Memory B cell (primary cell): ENCODE data around the gene ABLIM2.

Experiments used
- ATAC-seq: fragments of 150-1000 bp; cut with Tn5 transposase; 2 replicates; pipeline ENCODE4 v1.10.0; 2021; ENCODE audit warnings: low read depth, mild to moderate bottlenecking, moderate library complexity
- DNase-seq, 2 donors: peaks; one replicate each; pipeline ENCODE4 v3.0.0; 2022; ENCODE audit warnings: low spot score in 2 of 2
- H3K27ac Mint-ChIP-seq: one replicate; pipeline ENCODE4 v1.8.0; 2022; ENCODE audit warnings: mild to moderate bottlenecking, moderate library complexity, mixed read lengths
- H3K27me3 Mint-ChIP-seq: one replicate; pipeline ENCODE4 v1.8.0; 2022; ENCODE audit warnings: mixed read lengths
- H3K36me3 Mint-ChIP-seq: one replicate; pipeline ENCODE4 v1.8.0; 2022; ENCODE audit warnings: mild to moderate bottlenecking, mixed read lengths
- H3K4me1 Mint-ChIP-seq: one replicate; pipeline ENCODE4 v1.8.0; 2022; ENCODE audit warnings: mixed read lengths
- H3K4me3 Mint-ChIP-seq: one replicate; pipeline ENCODE4 v1.8.0; 2022; ENCODE audit warnings: mild to moderate bottlenecking, moderate library complexity, mixed read lengths
- H3K9me3 Mint-ChIP-seq: one replicate; pipeline ENCODE4 v1.8.0; 2022; ENCODE audit warnings: mixed read lengths

The ABLIM2 gene

GRCh38 chr4:8090312-8090711 lies 68.3 kb downstream of the ABLIM2 start:
- H3K27ac Mint-ChIP-seq = no peak overlapping the region
- H3K4me3 Mint-ChIP-seq = no peak overlapping the region
- H3K27me3 Mint-ChIP-seq = no peaks in the 10 kb centered on the region
- DNase-seq (no peak), ATAC-seq (no peak)
- peaks cover 8% of the 10 kb centered on the region for H3K36me3 Mint-ChIP-seq
- peaks cover 8% of the 10 kb centered on the region for H3K9me3 Mint-ChIP-seq
- no peaks in the 10 kb centered on the region for H3K4me1 Mint-ChIP-seq

- Mint-ChIP-seq H3K4me3 (no peak overlapping the region), H3K27me3 (no peaks in the 10 kb centered on the region), H3K27ac (no peak overlapping the region), H3K4me1 (no peaks in the 10 kb centered on the region), H3K9me3 (peaks cover 6% of the 10 kb centered on the region), H3K36me3 (peaks cover 7% of the 10 kb centered on the region)
- DNase-seq = no peak
- ATAC-seq = no peak
These were observed 68.8 kb downstream of the ABLIM2 start for GRCh38 chr4:8089862-8090261.

- Mint-ChIP-seq H3K36me3 (peaks cover 6% of the 10 kb centered on the region), H3K9me3 (peaks cover 2% of the 10 kb centered on the region), H3K27me3 (no peaks in the 10 kb centered on the region), H3K4me3 (no peak overlapping the region), H3K4me1 (no peaks in the 10 kb centered on the region), H3K27ac (no peak overlapping the region)
- DNase-seq (no peak), ATAC-seq (no peak)
These were observed 69.6 kb downstream of the ABLIM2 start for GRCh38 chr4:8088966-8089491.

- Mint-ChIP-seq H3K4me3 (no peak overlapping the region), H3K9me3 (no peaks in the 10 kb centered on the region), H3K27me3 (no peaks in the 10 kb centered on the region), H3K36me3 (peaks cover 1% of the 10 kb centered on the region), H3K4me1 (no peaks in the 10 kb centered on the region), H3K27ac (no peak overlapping the region)
- no peak for ATAC-seq
- no peak for DNase-seq
These were observed 70.6 kb downstream of the ABLIM2 start for GRCh38 chr4:8087921-8088495.

GRCh38 chr4:8086783-8087445 lies 71.7 kb downstream of the ABLIM2 start:
- no peaks in the 10 kb centered on the region for H3K4me1 Mint-ChIP-seq
- no peak overlapping the region for H3K4me3 Mint-ChIP-seq
- DNase-seq = no peak
- no peak for ATAC-seq
- H3K36me3 Mint-ChIP-seq = peaks cover 1% of the 10 kb centered on the region
- H3K27me3 Mint-ChIP-seq = no peaks in the 10 kb centered on the region
- no peaks in the 10 kb centered on the region for H3K9me3 Mint-ChIP-seq
- H3K27ac Mint-ChIP-seq = no peak overlapping the region

- Mint-ChIP-seq H3K27ac (no peak overlapping the region), H3K9me3 (no peaks in the 10 kb centered on the region)
- no peak for ATAC-seq
These were observed 73.0 kb downstream of the ABLIM2 start for GRCh38 chr4:8085491-8086117.

GRCh38 chr4:8084712-8085490 lies 73.7 kb downstream of the ABLIM2 start:
- no peak overlapping the region for H3K4me3 Mint-ChIP-seq
- ATAC-seq = no peak
- peaks cover 3% of the 10 kb centered on the region for H3K36me3 Mint-ChIP-seq
- H3K27me3 Mint-ChIP-seq = peaks cover 2% of the 10 kb centered on the region
- no peak overlapping the region for H3K27ac Mint-ChIP-seq
- no peak for DNase-seq
- H3K4me1 Mint-ChIP-seq = no peaks in the 10 kb centered on the region
- H3K9me3 Mint-ChIP-seq = no peaks in the 10 kb centered on the region

More at GRCh38 chr4:8085491-8086117, 73.0 kb downstream of the ABLIM2 start:
- peaks cover 1% of the 10 kb centered on the region for H3K36me3 Mint-ChIP-seq
- H3K27me3 Mint-ChIP-seq = peaks cover 2% of the 10 kb centered on the region
- H3K4me1 Mint-ChIP-seq = no peaks in the 10 kb centered on the region
- no peak for DNase-seq
- H3K4me3 Mint-ChIP-seq = no peak overlapping the region

- DNase-seq (no peak), ATAC-seq (no peak)
- Mint-ChIP-seq H3K36me3 (peaks cover 3% of the 10 kb centered on the region), H3K4me3 (no peak overlapping the region), H3K27ac (no peak overlapping the region), H3K9me3 (no peaks in the 10 kb centered on the region), H3K4me1 (no peaks in the 10 kb centered on the region), H3K27me3 (peaks cover 2% of the 10 kb centered on the region)
These were observed 74.5 kb downstream of the ABLIM2 start for GRCh38 chr4:8084031-8084660.

- H3K27me3 Mint-ChIP-seq = peaks cover 2% of the 10 kb centered on the region
- ATAC-seq = no peak
- H3K27ac Mint-ChIP-seq = no peak overlapping the region
- H3K4me1 Mint-ChIP-seq = no peaks in the 10 kb centered on the region
- H3K4me3 Mint-ChIP-seq = no peak overlapping the region
- no peaks in the 10 kb centered on the region for H3K9me3 Mint-ChIP-seq
- H3K36me3 Mint-ChIP-seq = peaks cover 3% of the 10 kb centered on the region
- no peak for DNase-seq
These were observed 75.4 kb downstream of the ABLIM2 start for GRCh38 chr4:8083086-8083825.

- Mint-ChIP-seq H3K9me3 (no peaks in the 10 kb centered on the region), H3K27ac (no peak overlapping the region)
- no peak for DNase-seq
These were observed 76.0 kb downstream of the ABLIM2 start for GRCh38 chr4:8082517-8083055.

GRCh38 chr4:8081621-8082516 lies 76.7 kb downstream of the ABLIM2 start:
- ATAC-seq = no peak
- Mint-ChIP-seq H3K9me3 (no peaks in the 10 kb centered on the region), H3K4me3 (no peak overlapping the region), H3K4me1 (no peaks in the 10 kb centered on the region), H3K27me3 (peaks cover 2% of the 10 kb centered on the region), H3K36me3 (peaks cover 2% of the 10 kb centered on the region), H3K27ac (no peak overlapping the region)
- DNase-seq = no peak

More at GRCh38 chr4:8082517-8083055, 76.0 kb downstream of the ABLIM2 start:
- no peak for ATAC-seq
- Mint-ChIP-seq H3K4me1 (no peaks in the 10 kb centered on the region), H3K4me3 (no peak overlapping the region), H3K27me3 (peaks cover 2% of the 10 kb centered on the region), H3K36me3 (peaks cover 3% of the 10 kb centered on the region)

- peaks cover 2% of the 10 kb centered on the region for H3K27me3 Mint-ChIP-seq
- H3K27ac Mint-ChIP-seq = no peak overlapping the region
These were observed 77.4 kb downstream of the ABLIM2 start for GRCh38 chr4:8081171-8081570.

More at GRCh38 chr4:8081171-8081570, 77.4 kb downstream of the ABLIM2 start:
- Mint-ChIP-seq H3K36me3 (peaks cover 2% of the 10 kb centered on the region), H3K4me3 (no peak overlapping the region), H3K9me3 (no peaks in the 10 kb centered on the region), H3K4me1 (no peaks in the 10 kb centered on the region)
- no peak for ATAC-seq
- DNase-seq = no peak
